Raji (cell line): ENCODE data around the gene RAPGEF6.

Experiments used
- POLR2A ChIP-seq: IDR thresholded peaks from 2 replicates; pipeline ENCODE4 v1.6.1; 2011; ENCODE audit warnings: low read depth, low read length, control low read depth; ENCODE audit not compliant: insufficient read depth

The RAPGEF6 gene

GRCh38 chr5:131460867-131461572, 174.0 kb downstream of the RAPGEF6 start:
- TF ChIP-seq POLR2A = no peak

GRCh38 chr5:131460133-131460532, 174.9 kb downstream of the RAPGEF6 start:
- TF ChIP-seq POLR2A = no peak

- TF ChIP-seq POLR2A = no peak
Measured at GRCh38 chr5:131459216-131459615, 175.8 kb downstream of the RAPGEF6 start.

GRCh38 chr5:131457193-131457592, 177.8 kb downstream of the RAPGEF6 start:
- no peak for TF ChIP-seq POLR2A

GRCh38 chr5:131450941-131451340, 184.1 kb downstream of the RAPGEF6 start:
- no peak for TF ChIP-seq POLR2A

- no peak for TF ChIP-seq POLR2A
Measured at GRCh38 chr5:131441184-131441583, 193.8 kb downstream of the RAPGEF6 start.

- no peak for TF ChIP-seq POLR2A
Measured at GRCh38 chr5:131436081-131436480, 198.9 kb downstream of the RAPGEF6 start.

GRCh38 chr5:131433109-131433508, 201.9 kb downstream of the RAPGEF6 start:
- no peak for TF ChIP-seq POLR2A

- TF ChIP-seq POLR2A = no peak
Measured at GRCh38 chr5:131431794-131432193, 203.2 kb downstream of the RAPGEF6 start.

GRCh38 chr5:131430794-131431193, 204.2 kb downstream of the RAPGEF6 start:
- no peak for TF ChIP-seq POLR2A

- TF ChIP-seq POLR2A = no peak
Measured at GRCh38 chr5:131426011-131426410, 209.0 kb downstream of the RAPGEF6 start.

GRCh38 chr5:131423056-131423455, 212.0 kb downstream of the RAPGEF6 start:
- no peak for TF ChIP-seq POLR2A

- no peak for TF ChIP-seq POLR2A
Measured at GRCh38 chr5:131419877-131420276, 215.2 kb downstream of the RAPGEF6 start.

GRCh38 chr5:131418846-131419245, 216.2 kb downstream of the RAPGEF6 start:
- TF ChIP-seq POLR2A = no peak

GRCh38 chr5:131417240-131417869, 217.7 kb downstream of the RAPGEF6 start:
- TF ChIP-seq POLR2A = no peak

GRCh38 chr5:131416729-131417128, 218.3 kb downstream of the RAPGEF6 start:
- no peak for TF ChIP-seq POLR2A
